Upper lobe of left lung (tissue), 4 donors: Measurements from ENCODE around the gene SRGAP2B.
"Not testable (repeated sequence)": the region's sequence is repeated elsewhere in the genome, so short reads cannot be mapped to it uniquely, and the experiment has no call there.

Experiments used
- CTCF ChIP-seq, 6 experiments: fragments of 450-650 bp in 4 of 6; fragments of 200-600 bp in 2 of 6; sonication (generic) in 2 of 6; IDR thresholded peaks; one replicate each; pipeline ENCODE4 v1.5.1; 2016 to 2019; ENCODE audit warnings: antibody characterized with exemption in 6 of 6
- POLR2AphosphoS5 ChIP-seq, 2 donors: sonication (generic); formaldehyde crosslinking; IDR thresholded peaks; one replicate each; pipeline ENCODE4 v1.5.1; 2017; ENCODE audit warnings: antibody characterized with exemption in 2 of 2

- not testable (repeated sequence) for TF ChIP-seq CTCF, POLR2AphosphoS5 (IDR thresholded peaks at IDR 0.05)
Observed at GRCh38 chr1:144917154-144918026, 177.7 kb downstream of the SRGAP2B start.
